Uterus (tissue), 4 donors: ENCODE measurements around the gene POLA1. TPM values are rescaled to one million over a fixed set of nuclear protein-coding genes. Genes with fewer than 3 reads are reported as not detected.
"Not testable (repeated sequence)": the region's sequence is repeated elsewhere in the genome, so short reads cannot be mapped to it uniquely, and the experiment has no call there.

Experiments
- DNase-seq, 2 donors: peaks; one replicate each; pipeline ENCODE4 v3.0.0-alpha.2; 2019 to 2020
- H3K27ac ChIP-seq, 2 donors: fragments of 200-600 bp; sonication (generic); 1 replicate in 1 of 2; 2 replicates in 1 of 2; pipeline ENCODE4 v1.5.1; 2016 to 2018
- H3K27me3 ChIP-seq, 2 donors: fragments of 200-600 bp; sonication (generic); one replicate each; pipeline ENCODE4 v1.5.1; 2018 to 2019; ENCODE audit warnings: control low read depth in 1 of 2
- H3K36me3 ChIP-seq, 2 donors: fragments of 200-600 bp; sonication (generic); one replicate each; pipeline ENCODE4 v1.5.1; 2019; ENCODE audit warnings: control low read depth in 1 of 2
- H3K4me1 ChIP-seq, 2 donors: fragments of 200-600 bp; sonication (generic); one replicate each; pipeline ENCODE4 v1.5.1; 2018 to 2019; ENCODE audit warnings: control low read depth in 1 of 2
- H3K4me3 ChIP-seq, 2 donors: fragments of 200-600 bp; sonication (generic); 1 replicate in 1 of 2; 2 replicates in 1 of 2; pipeline ENCODE4 v1.5.1; 2018 to 2019; ENCODE audit warnings: mild to moderate bottlenecking in 1 of 2
- H3K9me3 ChIP-seq, 2 donors: fragments of 200-600 bp; sonication (generic); one replicate each; pipeline ENCODE4 v1.5.1; 2019; ENCODE audit warnings: control low read depth in 1 of 2
- CTCF ChIP-seq, 4 experiments: fragments of 200-600 bp in 2 of 4; fragments of 450-650 bp in 2 of 4; sonication (generic) in 2 of 4; IDR thresholded peaks; one replicate each; pipeline ENCODE4 v1.5.1; 2016 to 2019; ENCODE audit warnings: antibody characterized with exemption in 4 of 4, mild to moderate bottlenecking in 2 of 4, moderate library complexity in 1 of 4
- POLR2A ChIP-seq, 2 donors: fragments of 450-650 bp; IDR thresholded peaks; one replicate each; pipeline ENCODE4 v1.6.1; 2016; ENCODE audit warnings: antibody characterized with exemption in 2 of 2, mild to moderate bottlenecking in 1 of 2, moderate library complexity in 1 of 2
- intact Hi-C: fragments of 100-400 bp; cut with DNase I; formaldehyde crosslinking; loops from one replicate; pipeline ENCODE4 v1.15.1; 2023; ENCODE audit warnings: low total_unique reads
- total RNA-seq, 4 donors: library from RNA; depleted of rRNA in 3 of 4; stranded (reverse); fragments of >200 nt in 3 of 4; gene quantifications; one replicate each; pipeline versions ENCODE4 v1.1.0 to v1.2.4, GENCODE V29; 2014 to 2023
- donor health status: DM: yes; HTN: yes; CAD: no.

The POLA1 gene
- total RNA-seq, 4 donors from 2014 or later: 11.8 to 78.2 (median 26.3) TPM

- TF ChIP-seq CTCF (IDR thresholded peaks at IDR 0.05) (no peak), POLR2A (IDR thresholded peaks at IDR 0.05) (no peak)
- Histone ChIP-seq H3K27ac (no peak overlapping the region), H3K27me3 (no peaks in the 10 kb centered on the region), H3K4me1 (no peaks in the 10 kb centered on the region), H3K9me3 (no peaks in the 10 kb centered on the region), H3K36me3 (no peaks in the 10 kb centered on the region), H3K4me3 (no peak overlapping the region)
- intact Hi-C loops: no loop called here
- DNase-seq: no peak
These were observed 158.1 kb downstream of the POLA1 start for GRCh38 chrX:24851780-24852179.

- no peaks in the 10 kb centered on the region for H3K36me3 ChIP-seq
- no peaks in the 10 kb centered on the region for H3K4me1 ChIP-seq
- H3K27ac ChIP-seq: no peak overlapping the region
- no peaks in the 10 kb centered on the region for H3K9me3 ChIP-seq
- DNase-seq: no peak
- TF ChIP-seq POLR2A (IDR thresholded peaks at IDR 0.05): no peak
- no peak for TF ChIP-seq CTCF (IDR thresholded peaks at IDR 0.05)
- no peaks in the 10 kb centered on the region for H3K27me3 ChIP-seq
- intact Hi-C loops: no loop called here
- H3K4me3 ChIP-seq: no peak overlapping the region
These were observed 164.5 kb downstream of the POLA1 start for GRCh38 chrX:24858004-24858746.

GRCh38 chrX:24859211-24859841 is 165.6 kb downstream of the POLA1 start:
- DNase-seq: no peak
- intact Hi-C loops: no loop called here
- no peak for TF ChIP-seq POLR2A (IDR thresholded peaks at IDR 0.05)
- no peak for TF ChIP-seq CTCF (IDR thresholded peaks at IDR 0.05)
- no peaks in the 10 kb centered on the region for H3K36me3 ChIP-seq
- no peaks in the 10 kb centered on the region for H3K4me1 ChIP-seq
- H3K9me3 ChIP-seq: no peaks in the 10 kb centered on the region
- H3K27me3 ChIP-seq: no peaks in the 10 kb centered on the region
- no peak overlapping the region for H3K27ac ChIP-seq
- H3K4me3 ChIP-seq: no peak overlapping the region

- TF ChIP-seq CTCF (IDR thresholded peaks at IDR 0.05) (no peak), POLR2A (IDR thresholded peaks at IDR 0.05) (no peak)
- intact Hi-C loops: no loop called here
- no peak overlapping the region for H3K27ac ChIP-seq
- H3K36me3 ChIP-seq: no peaks in the 10 kb centered on the region
- H3K4me1 ChIP-seq: no peaks in the 10 kb centered on the region
- no peak for DNase-seq
- no peaks in the 10 kb centered on the region for H3K9me3 ChIP-seq
- no peak overlapping the region for H3K4me3 ChIP-seq
- H3K27me3 ChIP-seq: no peaks in the 10 kb centered on the region
These were observed 166.4 kb downstream of the POLA1 start for GRCh38 chrX:24860140-24860539.

GRCh38 chrX:24862343-24862742 is 168.6 kb downstream of the POLA1 start:
- intact Hi-C loops: no loop called here
- Histone ChIP-seq H3K36me3 (no peaks in the 10 kb centered on the region), H3K9me3 (no peaks in the 10 kb centered on the region), H3K4me1 (no peaks in the 10 kb centered on the region), H3K27me3 (no peaks in the 10 kb centered on the region), H3K4me3 (no peak overlapping the region), H3K27ac (no peak overlapping the region)
- DNase-seq: no peak
- TF ChIP-seq POLR2A (IDR thresholded peaks at IDR 0.05) (no peak), CTCF (IDR thresholded peaks at IDR 0.05) (no peak)

- H3K27me3 ChIP-seq, intact Hi-C loops, H3K4me3 ChIP-seq, H3K27ac ChIP-seq, H3K4me1 ChIP-seq, H3K9me3 ChIP-seq, H3K36me3 ChIP-seq, DNase-seq: not testable (repeated sequence)
These were observed 170.1 kb downstream of the POLA1 start for GRCh38 chrX:24863779-24864178.
